Daoy (cell line): ENCODE results near the gene GAA. TPM values are rescaled to one million over a fixed set of nuclear protein-coding genes. Genes with fewer than 3 reads are reported as not detected.
"Not testable (repeated sequence)": the region's sequence is repeated elsewhere in the genome, so short reads cannot be mapped to it uniquely, and the experiment has no call there.

Experiments used
- DNase-seq: peaks from one replicate; pipeline ENCODE4 v3.0.0-alpha.2; 2015; ENCODE audit warnings: low read depth
- total RNA-seq: library from RNA; depleted of rRNA; stranded (reverse); fragments of >200 nt; shearing (Covaris generic); gene quantifications from 2 replicates; pipeline ENCODE4 v1.2.3, GENCODE V29; 2014; rRNA removed

GAA gene
- total RNA-seq, 1 experiment from 2014 or later: 1.5 TPM

GRCh38 chr17:80145076-80146075 is 44.0 kb downstream of the GAA start:
- no peak for DNase-seq

- peak; percentile 27 for DNase-seq
Observed at GRCh38 chr17:80146121-80147034, 45.0 kb downstream of the GAA start.

- peak; percentile 97 for DNase-seq
Observed at GRCh38 chr17:80147035-80147822, 45.8 kb downstream of the GAA start, which contains the start of gene EIF4A3. EIF4A3 (minus strand) TSS chr17:80147128; CDS start chr17:80146961, 167 bp downstream.

GRCh38 chr17:80151333-80151732 is 50.0 kb downstream of the GAA start:
- DNase-seq: no peak

GRCh38 chr17:80152081-80152702 is 50.8 kb downstream of the GAA start:
- no peak for DNase-seq

- DNase-seq: no peak
Observed at GRCh38 chr17:80153004-80153403, 51.6 kb downstream of the GAA start.

GRCh38 chr17:80154166-80154565 is 52.8 kb downstream of the GAA start:
- no peak for DNase-seq

GRCh38 chr17:80155600-80155999 is 54.2 kb downstream of the GAA start:
- not testable (repeated sequence) for DNase-seq

- DNase-seq: no peak
Observed at GRCh38 chr17:80158846-80159245, 57.5 kb downstream of the GAA start.

GRCh38 chr17:80160536-80160935 is 59.2 kb downstream of the GAA start:
- DNase-seq: no peak

GRCh38 chr17:80163336-80163735 is 62.0 kb downstream of the GAA start:
- no peak for DNase-seq

GRCh38 chr17:80164185-80164584 is 62.8 kb downstream of the GAA start:
- no peak for DNase-seq

- no peak for DNase-seq
Observed at GRCh38 chr17:80166446-80166845, 65.1 kb downstream of the GAA start.

- no peak for DNase-seq
Observed at GRCh38 chr17:80168371-80168770, 67.0 kb downstream of the GAA start.

- no peak for DNase-seq
Observed at GRCh38 chr17:80169107-80169506, 67.7 kb downstream of the GAA start.

Other genes starting within 250 kb of the GAA start
- 20.3 and 26.5 TPM in 2 replicates for gene TBC1D16, start 65.7 kb upstream of the GAA start, total RNA-seq
- gene CCDC40, start 64.9 kb upstream of the GAA start, total RNA-seq: 1.3 and 1.7 TPM in 2 replicates
- gene EIF4A3, start 45.5 kb downstream of the GAA start, total RNA-seq: 105 and 186 TPM in 2 replicates
- not detected in 2 replicates for gene CARD14, start 68.4 kb downstream of the GAA start, total RNA-seq
- gene SGSH, start 118.8 kb downstream of the GAA start, total RNA-seq: 2.1 and 2.4 TPM in 2 replicates
- gene SLC26A11, start 118.8 kb downstream of the GAA start, total RNA-seq: 0.69 and 1.9 TPM in 2 replicates
- gene RNF213, start 159.3 kb downstream of the GAA start, total RNA-seq: 19.0 and 22.2 TPM in 2 replicates